Right lobe of liver (tissue), 4 donors: ENCODE measurements around the gene MAML3.

Experiments used
- CTCF ChIP-seq, 4 donors: fragments of 200-600 bp in 3 of 4; fragments of 450-650 bp in 1 of 4; IDR thresholded peaks; one replicate each; pipeline versions ENCODE4 v1.5.1 to v1.8.0; 2016 to 2022; ENCODE audit warnings: antibody characterized with exemption in 4 of 4, mild to moderate bottlenecking in 2 of 4
- POLR2A ChIP-seq: fragments of 450-650 bp; IDR thresholded peaks from one replicate; pipeline ENCODE4 v1.6.1; 2017; ENCODE audit warnings: antibody characterized with exemption, mild to moderate bottlenecking
- donor health status: DM: no; HTN: no; CAD: no.
- donor health status: DM: no; HTN: no; CAD: no.
- donor health status: DM: no; HTN: yes; CAD: no.

GRCh38 chr4:139841464-139842195, 312.4 kb downstream of the MAML3 start:
- TF ChIP-seq CTCF (IDR thresholded peaks at IDR 0.05) (peak in 3 of 4 donors; percentile 14 to 25 (median 14)), POLR2A (no peak)
